ENCODE measurements around the gene WDR53.
"Not testable (repeated sequence)": the region's sequence is repeated elsewhere in the genome, so short reads cannot be mapped to it uniquely, and the experiment has no call there.

DNA sequence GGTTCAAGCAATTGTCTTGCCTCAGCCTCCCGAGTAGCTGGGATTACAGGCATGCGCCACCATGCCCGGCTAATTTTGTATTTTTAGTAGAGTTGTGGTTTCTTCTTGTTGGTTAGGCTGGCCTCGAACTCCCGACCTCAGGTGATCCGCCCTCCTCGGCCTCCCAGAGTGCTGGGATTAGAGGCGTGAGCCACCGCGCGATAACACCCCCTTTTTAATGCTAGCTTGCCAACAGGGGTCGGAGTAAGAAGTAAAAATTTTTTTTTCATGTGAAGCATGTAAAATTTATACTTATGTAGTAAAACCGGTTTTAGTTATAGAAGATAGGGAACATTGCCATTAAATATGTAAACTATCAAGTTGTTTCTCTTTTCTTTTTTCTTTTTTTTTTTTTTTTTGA lies 2.0 kb upstream of the WDR53 start:
- not testable (repeated sequence) for TF ChIP-seq EZH2 (IDR thresholded peaks at IDR 0.05; ENCODE audit: low read length)
- TF ChIP-seq, protein P1, sequence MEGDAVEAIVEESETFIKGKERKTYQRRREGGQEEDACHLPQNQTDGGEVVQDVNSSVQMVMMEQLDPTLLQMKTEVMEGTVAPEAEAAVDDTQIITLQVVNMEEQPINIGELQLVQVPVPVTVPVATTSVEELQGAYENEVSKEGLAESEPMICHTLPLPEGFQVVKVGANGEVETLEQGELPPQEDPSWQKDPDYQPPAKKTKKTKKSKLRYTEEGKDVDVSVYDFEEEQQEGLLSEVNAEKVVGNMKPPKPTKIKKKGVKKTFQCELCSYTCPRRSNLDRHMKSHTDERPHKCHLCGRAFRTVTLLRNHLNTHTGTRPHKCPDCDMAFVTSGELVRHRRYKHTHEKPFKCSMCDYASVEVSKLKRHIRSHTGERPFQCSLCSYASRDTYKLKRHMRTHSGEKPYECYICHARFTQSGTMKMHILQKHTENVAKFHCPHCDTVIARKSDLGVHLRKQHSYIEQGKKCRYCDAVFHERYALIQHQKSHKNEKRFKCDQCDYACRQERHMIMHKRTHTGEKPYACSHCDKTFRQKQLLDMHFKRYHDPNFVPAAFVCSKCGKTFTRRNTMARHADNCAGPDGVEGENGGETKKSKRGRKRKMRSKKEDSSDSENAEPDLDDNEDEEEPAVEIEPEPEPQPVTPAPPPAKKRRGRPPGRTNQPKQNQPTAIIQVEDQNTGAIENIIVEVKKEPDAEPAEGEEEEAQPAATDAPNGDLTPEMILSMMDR (optimal IDR thresholded peaks at IDR 0.05 in 1 of 3, IDR thresholded peaks at IDR 0.05 in 1 of 3, conservative IDR thresholded peaks at IDR 0.05 in 1 of 3; ENCODE audit: extremely low read depth in 1 of 3, insufficient read depth in 2 of 3, low read length in 3 of 3) = not testable (repeated sequence)

All from keratinocyte (primary cell).